Measurements from ENCODE around the gene SCAMP5.

SCAMP5 gene, protein sequence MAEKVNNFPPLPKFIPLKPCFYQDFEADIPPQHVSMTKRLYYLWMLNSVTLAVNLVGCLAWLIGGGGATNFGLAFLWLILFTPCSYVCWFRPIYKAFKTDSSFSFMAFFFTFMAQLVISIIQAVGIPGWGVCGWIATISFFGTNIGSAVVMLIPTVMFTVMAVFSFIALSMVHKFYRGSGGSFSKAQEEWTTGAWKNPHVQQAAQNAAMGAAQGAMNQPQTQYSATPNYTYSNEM

DNA sequence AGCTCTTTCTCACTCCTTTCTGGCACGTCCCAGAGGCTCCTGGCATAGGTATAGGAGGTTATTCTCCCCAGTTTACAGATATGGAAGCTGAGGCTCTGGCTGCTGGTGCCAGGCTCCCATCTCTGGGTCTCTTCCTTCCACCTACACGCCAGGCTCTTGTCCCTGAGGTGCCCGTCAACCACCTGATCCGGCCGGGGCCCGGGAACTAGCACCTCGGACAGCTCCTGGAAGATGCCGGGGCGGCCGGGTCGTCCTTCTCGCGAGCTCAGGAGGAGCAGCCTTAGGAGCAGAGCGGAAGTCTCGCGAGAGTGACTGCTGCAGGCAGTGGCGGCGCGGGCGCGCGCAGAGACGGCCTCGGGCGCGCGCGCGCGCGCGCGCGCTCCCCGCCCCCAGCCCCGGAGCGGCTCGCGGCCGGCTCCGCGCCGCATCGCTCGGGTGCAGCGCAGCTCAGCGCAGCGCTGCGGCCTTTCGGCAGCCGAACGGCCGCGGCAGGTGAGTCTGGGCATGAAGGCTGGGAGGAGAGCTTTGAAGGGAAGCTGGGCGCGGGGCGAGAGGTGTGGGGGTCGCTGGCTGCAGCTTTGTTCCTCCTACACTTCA, at the start of gene SCAMP5:
Gene SCAMP5 (plus strand): TSS at position 382 of the 597 bp plus-strand sequence. CDS start 16,277 bp downstream, outside the sequence.
- DNase-seq (ENCODE audit: low read depth, low spot score) = peak; percentile 68

DNA sequence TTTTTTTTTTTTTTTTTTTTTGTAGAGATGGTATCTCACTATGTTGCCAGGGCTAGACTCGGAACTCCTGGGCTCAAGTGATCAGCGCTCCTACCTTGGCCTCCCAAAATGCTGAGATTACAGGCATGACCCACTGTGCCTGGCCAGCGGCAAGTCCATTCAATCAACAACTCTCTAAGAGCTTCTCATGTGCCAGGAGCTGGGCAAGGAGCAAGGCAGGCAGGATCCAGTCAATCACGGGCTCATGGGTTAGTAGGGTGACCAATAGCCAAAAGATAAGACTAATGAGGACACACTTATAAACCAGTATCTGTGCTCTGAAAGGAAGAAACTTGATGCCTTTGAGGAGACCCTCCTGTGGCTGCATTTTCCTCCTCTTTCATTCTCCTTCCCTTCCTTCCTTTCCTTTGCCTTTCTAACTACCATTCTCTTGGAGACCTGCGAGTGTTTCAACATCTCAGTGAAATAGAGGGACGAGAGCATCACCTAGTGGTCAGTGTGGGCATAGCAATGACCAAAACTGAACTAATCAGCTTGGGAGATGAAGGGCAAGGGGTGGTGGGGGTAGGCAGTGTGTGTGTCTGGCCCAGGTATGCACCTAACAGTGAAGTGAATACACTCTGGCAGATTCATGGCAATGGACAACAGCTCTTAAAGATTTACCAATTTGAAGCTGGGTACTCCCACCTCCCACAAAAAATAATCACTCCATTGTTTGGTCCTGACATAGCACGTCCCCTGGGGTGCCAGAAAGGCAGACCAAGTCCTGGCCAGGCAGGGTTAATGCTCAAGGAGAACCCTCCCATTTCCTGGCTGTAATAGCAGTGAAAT, 45.1 kb upstream of the SCAMP5 start:
- DNase-seq (ENCODE audit: low read depth, low spot score) = no peak

DNA sequence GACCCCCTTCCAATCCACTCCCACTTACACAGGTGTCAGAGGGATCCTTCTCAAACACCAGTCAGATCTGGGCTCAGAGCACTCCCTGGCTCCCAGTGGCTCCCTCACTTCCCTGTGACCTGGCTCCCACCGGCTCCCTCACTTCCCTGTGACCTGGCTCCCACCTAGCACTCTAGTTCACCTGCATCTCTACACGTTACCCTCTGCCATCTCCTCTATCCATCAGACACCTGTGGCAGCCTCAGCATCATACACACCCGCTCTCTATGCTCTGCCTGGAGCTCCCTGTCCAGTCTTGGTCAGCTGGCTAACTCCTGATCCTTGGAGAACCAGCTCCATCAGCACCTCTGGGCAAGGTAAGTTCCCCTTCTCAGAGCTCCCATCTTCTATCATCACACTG, 44.4 kb upstream of the SCAMP5 start:
- no peak for DNase-seq (ENCODE audit: low read depth, low spot score)

DNA sequence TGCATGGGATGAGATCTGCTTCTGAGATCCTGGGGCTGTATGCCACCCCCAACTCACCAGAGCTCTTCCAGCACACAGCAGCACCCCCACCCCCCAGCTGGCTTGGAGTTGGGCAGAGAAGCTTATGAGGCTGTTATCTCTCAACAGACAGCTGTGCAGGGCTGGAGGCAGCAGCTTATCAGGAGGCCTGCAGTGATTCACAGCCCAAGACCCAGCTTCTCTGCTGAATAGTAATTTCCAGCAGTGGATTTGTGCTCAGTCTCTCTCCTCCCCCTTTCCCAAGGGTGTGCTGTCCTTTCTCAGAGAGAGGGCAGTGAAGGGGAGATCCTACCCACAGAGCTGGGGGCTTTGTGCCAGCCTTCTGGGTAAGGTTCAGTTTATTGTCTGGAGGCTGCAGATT, 40.8 kb upstream of the SCAMP5 start:
- no peak for DNase-seq (ENCODE audit: low read depth, low spot score)

DNA sequence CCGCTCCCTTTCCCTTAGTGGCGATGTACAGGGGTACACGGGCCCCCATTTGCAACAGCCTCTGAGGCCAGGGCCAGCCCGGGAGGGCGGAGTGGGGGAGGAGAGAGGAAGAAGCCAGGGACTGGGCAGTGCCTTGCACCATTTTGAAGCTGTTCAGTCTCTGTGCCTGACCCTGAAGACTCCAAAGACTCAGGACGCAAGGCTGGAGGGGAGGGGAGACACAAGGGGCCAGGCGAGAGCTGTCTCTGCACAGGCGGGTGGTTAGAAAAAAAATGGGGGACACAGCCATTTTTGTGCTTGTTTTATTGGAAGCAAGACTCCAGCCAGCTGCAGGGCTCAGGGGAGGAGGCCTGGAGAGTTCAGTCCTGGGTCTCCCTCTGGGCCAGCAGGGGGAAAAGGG, 40.3 kb upstream of the SCAMP5 start:
- DNase-seq (ENCODE audit: low read depth, low spot score) = no peak

DNA sequence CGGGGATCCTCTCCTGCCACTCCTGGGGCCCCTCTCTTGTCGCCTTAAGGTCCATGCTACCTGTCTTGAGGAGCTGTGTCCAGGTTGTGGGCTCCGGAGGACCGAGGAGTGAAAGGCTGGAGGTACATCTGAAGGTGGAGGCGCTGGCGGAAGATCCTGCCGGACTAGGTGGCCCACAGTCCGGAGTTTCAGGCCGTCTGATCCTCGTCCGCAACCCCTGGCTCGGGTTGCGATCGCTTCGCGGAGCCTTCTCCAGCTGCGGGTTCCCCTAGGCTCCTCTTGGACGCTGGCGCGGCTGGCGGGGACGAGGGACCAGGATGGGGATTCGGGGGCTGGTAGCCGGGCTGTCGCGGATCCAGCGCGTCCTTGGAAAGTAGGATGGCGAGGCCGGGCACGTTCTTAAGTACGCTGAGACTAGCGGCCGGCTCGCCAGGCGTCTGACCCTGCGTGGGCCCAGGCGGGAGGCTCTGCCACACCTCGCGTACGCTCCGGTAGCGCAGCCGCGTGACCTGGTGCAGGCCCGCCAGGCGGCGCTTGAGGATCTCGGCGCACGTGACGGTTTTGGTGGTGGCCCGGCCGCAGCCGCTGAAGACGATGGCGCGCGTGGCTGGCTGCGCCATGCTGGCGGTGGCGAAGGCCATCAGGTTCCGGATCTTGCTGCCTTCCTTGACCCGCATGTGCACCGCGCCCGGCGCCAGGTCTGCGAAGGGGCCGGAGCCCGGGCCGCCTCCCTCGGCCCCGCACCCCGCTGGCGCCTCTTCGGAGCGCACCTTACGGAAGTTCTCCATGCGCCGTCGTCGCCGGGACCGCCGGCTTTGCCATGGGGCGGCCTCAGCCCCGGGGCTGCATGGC, 39.3 kb upstream of the SCAMP5 start:
- no peak for DNase-seq (ENCODE audit: low read depth, low spot score)

DNA sequence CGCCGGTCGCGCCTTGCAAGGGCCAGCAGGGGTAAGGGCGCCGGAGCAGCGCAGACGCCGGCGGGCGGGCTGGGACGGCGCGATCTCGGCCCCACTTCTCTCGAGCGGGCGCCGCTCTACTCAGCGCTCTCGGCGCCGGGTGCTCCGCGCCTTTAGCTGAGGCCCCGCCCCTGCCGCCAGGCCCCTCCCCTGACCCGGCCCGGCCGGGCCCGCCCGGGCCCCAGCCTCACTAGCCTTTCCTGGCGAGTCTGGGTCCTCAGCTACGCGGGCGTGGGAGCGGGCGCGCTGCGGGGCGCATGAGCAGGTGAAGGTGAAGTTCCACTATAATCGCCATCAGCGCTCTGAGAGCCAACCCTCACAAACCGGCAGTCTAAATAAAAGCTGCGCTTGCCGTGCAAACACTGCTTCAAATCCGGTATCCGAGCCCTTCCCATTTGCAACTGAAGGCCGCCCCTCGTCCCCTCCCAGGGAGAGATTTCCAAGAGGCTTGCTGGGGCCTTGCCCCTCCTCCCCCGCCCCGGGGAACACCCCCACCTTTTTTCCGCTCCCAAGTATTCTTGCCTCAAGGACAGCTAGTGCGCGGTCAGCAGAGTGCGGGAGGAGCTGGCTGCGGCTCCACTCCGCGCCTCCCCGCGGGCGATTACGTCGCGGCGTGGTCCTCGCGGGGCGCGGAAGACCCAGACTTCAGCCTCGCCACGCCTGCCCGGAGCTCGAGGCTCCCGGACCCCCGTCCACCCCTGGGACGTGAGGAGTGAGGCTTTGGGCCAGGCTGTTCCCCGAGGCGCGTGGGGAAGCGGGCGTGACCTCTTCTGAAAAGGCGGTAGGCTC, 38.5 kb upstream of the SCAMP5 start, which contains the start of gene RPP25:
Gene RPP25 (minus strand): TSS at position 125 of the 828 bp plus-strand sequence. CDS start 189 bp downstream, outside the sequence.
- DNase-seq (ENCODE audit: low read depth, low spot score) = no peak

DNA sequence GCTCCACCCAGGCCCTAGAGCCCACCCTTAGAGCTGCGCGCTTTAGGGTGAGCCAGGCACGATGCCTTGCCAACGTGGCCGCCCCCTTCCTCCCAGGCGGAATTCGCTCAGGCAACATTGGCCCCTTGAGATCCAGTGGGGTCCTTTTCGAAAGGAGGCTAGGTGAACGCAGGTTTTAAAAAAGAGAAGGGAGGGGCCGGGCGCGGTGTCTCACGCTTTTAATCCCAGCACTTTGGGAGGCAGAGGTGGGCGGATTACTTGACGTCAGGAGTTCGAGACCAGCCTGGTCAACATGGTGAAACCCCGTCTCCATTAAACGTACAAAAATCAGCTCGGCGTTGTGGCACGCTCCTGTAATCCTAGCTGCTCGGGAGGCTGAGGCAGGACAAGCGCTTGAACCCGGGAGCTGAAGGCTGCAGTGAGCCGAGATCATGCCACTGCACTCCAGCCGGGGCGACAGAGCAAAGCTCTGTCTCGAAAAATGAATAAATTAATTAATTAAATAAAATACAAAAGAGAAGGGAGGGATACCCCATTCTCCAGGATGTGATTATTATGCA, 37.8 kb upstream of the SCAMP5 start:
- DNase-seq (ENCODE audit: low read depth, low spot score) = no peak

DNA sequence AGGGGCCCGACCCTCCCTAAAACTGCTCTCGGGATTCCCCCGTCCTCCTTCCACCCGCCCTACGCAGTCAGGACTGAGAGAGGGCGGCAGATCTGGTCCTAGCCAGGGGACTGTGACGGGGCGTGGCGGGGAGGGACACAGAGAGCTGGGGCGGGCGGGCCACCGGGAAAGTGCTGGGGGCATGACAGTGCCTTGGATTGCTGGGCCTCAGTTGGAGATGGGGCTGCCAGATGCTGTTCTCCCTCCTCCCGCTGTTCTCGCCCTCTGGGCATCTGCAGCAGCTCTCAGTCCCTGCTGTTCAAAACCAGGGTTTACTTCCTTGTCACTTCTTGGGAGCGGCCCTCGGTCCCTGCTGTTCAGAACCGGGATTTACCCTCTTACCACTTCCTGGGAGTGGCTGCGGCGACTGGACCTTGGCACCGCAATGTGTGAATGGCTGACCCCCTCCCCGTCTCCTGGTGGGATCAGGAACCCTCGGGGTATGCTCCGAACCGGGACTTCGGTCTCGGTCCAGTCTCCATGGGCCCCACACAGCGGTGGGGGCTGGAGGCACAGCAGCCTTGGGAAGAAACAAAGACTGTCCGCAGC, 36.9 kb upstream of the SCAMP5 start:
- no peak for DNase-seq (ENCODE audit: low read depth, low spot score)

DNA sequence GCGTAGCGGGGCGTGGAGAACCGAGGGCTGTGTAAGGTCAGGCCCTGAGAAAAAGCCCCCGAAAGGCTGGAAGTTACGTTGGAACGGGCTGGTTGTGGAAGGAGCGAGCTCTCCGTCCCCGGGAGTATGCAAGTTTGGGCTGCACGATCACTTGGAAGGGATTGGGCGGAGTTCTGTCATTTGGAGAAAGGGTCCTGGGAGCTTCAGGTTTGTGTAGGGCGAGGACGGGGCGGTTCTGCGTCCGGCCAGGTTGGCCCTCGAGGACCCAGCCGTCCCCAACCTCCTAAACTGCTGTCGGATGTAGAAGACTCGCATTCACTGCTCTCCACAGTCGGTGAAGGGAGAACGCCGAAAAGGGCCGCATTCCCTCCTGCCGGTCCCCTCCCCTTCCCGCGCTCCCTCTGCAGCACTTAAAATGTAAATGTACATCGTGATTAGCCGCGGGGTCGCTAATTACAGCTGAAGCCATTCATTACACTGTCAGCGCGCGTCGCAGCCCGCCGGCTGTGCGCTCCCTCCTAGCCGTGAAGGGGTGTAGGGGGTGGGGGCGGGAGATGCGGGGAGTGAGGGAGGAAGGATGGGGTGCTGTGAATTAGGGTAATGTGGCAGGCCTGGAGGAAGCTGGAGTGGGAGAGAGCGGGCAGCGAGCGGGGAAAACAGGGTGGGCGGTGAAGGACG, 36.3 kb upstream of the SCAMP5 start:
- DNase-seq (ENCODE audit: low read depth, low spot score) = no peak

DNA sequence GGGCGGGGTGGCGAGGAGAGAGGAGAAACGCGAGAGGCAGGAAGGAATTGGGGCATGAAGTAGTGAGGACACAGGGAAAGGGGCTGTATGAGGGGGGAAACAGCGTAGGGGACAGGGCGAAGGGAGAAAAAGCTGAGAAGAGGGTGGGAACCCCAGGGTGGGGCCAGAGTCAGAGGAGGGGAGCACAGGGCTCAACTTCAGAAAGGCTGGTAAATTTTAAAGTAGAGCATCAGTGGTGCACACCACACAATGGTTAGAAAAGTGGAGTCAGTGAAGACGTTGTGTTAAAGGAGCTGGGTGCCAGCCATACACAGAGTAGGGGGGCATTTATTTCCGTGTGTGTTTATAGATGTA, 35.8 kb upstream of the SCAMP5 start:
- DNase-seq (ENCODE audit: low read depth, low spot score) = no peak

DNA sequence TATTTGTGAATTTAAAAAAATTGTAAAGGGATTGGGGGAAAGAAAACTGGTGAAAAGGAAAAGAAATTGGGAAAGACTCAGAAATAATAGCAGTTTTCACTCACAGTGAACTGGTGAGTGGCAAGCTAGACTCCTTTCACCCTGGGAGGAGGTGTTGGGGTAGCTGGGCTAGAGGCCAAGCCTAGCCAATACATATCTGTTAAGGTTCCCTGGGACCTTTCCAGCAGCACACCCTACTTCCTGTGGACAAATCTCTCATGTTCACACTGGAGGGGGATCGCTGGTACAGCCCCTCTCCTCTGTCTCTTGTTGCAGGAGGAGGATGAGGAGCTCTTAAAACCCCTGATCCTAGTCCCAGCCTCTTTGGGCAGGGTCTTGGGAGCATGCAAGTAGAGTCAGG, 35.1 kb upstream of the SCAMP5 start:
- DNase-seq (ENCODE audit: low read depth, low spot score) = no peak

DNA sequence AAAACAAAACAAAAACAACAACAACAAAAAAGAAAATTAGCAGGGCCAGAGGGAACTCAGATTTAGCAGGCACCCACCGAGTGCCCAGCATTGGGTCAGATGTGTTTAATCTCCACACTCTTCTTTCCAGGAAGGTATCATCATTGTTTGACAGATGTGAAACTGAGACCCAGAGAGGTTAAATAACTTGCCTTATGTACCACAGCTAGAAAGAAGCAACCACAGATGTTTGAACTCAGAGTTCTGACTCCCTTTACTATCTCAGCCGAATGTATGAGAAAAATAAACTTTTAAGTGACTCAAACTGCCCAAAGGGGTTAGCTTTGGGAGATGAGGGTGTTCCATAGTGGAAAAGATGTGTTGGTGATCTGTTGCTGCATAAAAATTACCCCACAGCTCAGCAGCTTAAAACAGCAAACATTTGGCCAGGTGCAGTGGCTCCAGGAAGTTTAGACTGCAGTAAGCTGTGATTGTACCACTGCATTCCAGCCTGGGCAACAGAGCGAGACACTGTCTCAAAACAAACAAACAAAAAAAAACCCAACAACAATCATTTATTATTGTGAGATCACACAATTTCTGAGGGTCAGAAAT, 34.3 kb upstream of the SCAMP5 start:
- no peak for DNase-seq (ENCODE audit: low read depth, low spot score)

DNA sequence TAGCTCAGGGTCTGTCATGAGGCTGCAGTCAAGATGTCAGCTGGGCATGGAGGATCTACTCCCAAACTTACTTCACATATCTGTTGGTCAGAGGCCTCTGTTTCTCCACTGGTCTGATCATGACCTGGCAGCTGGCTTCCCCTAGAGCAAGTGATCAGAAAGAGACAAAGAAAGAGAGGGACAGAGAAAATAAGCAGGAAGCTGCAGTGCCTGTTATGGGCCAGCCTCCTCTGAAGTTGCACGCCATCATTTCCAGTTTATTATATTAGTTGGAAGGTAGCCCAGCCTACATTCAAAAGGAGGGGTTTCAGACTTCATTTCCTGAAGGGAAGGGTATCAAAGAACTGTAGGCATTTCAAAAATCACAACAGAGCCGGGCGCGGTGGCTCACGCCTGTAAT, 33.7 kb upstream of the SCAMP5 start:
- no peak for DNase-seq (ENCODE audit: low read depth, low spot score)

DNA sequence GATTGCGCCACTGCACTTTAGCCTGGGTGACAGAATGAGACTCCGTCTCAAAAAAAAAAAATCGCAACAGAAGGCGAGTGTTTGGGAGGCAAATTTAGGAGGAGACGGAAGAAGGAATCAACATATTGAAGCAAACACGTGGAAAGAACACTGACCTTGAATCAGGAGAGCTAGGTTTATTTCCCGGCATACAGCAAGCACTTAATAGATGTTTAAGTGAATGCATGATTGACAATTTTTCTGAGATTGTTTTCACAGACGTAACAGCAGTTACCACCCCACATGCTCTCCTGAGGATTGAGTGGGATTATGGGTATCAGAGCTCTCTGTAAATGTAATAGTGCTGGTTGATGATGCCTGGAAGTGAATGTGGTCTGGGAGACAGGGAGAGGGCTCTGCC, 33.1 kb upstream of the SCAMP5 start:
- DNase-seq (ENCODE audit: low read depth, low spot score) = no peak

DNA sequence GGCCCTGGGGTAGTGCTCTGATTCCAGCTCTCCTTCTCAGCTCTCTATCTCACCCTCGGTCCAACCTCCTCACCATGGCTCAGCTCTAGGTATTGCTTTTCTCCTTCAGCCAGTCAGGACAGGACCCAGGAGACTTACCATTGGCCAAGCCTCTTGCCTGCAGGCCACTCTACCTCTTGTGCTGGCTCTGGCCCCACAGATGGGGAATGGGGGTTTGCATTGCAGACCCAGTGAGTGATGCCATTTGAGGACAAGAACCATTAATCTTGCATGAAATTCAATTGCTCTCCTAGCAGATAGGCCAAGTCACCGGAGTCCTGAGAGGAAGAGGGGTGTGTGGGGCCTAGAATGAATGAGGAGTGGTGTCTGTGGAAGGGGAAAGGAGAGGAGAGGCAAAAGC, 32.7 kb upstream of the SCAMP5 start:
- DNase-seq (ENCODE audit: low read depth, low spot score) = no peak

DNA sequence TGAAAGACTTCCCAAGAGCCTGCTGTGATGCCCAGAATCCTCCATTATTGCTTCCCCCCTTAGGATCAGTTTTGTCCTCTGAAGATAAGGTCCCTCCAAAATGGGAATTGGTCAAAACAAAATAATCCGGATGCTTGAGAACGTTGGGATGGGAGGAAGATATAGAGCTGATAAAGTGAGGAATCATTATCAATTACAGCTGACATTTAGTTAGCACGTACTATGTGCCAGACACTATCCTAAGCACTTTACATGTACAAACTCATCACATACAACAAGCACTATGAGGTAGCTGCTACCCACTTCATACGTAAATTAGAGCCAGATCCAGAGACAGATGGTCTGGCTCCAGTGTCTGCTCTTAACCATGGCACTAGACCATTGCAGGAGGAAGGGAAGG, 32.1 kb upstream of the SCAMP5 start:
- no peak for DNase-seq (ENCODE audit: low read depth, low spot score)

DNA sequence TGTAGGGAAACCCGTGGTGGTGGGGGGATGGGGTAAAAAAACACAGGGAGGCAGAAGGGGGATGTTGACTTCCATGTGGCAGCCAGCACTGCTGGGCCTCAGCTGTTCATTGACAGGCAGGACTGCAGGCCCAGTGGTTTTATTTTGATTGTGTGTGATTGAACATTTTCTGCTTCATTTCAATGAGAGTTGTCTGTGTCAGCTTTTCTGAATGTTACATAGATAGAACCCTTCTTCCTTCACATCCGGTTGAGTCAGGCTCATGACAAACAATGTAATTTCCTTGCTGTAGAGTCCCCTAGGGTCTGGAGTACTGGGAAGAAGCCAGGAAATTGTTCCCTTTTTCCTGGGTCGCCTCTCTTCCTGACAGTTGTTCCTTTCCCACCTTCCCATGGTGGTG, 30.6 kb upstream of the SCAMP5 start:
- no peak for DNase-seq (ENCODE audit: low read depth, low spot score)

DNA sequence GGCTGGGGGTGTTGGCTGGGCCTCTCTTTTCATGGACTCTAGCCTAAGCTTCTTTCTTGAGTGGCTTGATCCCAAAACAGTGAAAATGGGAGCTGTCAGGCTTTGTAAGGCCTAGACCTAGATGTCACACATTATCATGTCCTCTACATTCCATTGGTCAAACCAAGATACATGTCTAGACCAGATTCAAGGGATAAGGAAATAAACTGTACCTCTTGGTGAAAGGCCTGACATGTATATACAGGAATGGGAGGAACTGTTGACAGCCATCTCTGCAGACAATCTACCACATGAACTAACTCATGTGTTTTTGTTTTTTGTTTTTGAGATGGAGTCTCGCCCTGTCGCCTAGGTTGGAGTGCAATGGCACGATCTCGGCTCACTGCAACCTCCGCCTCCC, 27.7 kb upstream of the SCAMP5 start:
- no peak for DNase-seq (ENCODE audit: low read depth, low spot score)

All from smooth muscle cell of the brain vasculature (primary cell).